CD1c-positive myeloid dendritic cell (primary cell): ENCODE data around the gene AOX1.
"Not testable (repeated sequence)": the region's sequence is repeated elsewhere in the genome, so short reads cannot be mapped to it uniquely, and the experiment has no call there.

Experiments
- DNase-seq: peaks from one replicate; pipeline ENCODE4 v3.0.0-alpha.2; 2016; ENCODE audit errors: extremely low spot score

AOX1 gene

GRCh38 chr2:200700856-200701255, 115.0 kb downstream of the AOX1 start:
- no peak for DNase-seq

DNA sequence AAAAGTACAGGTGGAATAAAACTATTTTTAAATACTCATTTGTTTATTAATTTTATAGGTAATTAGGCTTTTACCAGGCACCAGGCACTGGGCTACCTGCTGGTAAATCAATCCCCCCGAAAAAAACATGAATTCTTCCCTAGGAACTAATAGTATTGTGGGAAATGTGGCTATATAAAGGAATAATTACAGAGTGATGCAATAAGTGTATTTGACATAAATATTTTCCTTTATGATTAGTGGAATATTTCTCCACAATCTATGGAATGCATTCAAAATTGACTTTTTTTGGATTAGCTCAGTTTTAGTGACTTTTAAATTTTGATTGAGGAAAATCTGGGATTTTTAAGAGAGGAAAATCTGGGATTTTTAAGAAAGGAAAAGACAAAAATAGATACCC, 116.2 kb downstream of the AOX1 start:
- DNase-seq: no peak

DNA sequence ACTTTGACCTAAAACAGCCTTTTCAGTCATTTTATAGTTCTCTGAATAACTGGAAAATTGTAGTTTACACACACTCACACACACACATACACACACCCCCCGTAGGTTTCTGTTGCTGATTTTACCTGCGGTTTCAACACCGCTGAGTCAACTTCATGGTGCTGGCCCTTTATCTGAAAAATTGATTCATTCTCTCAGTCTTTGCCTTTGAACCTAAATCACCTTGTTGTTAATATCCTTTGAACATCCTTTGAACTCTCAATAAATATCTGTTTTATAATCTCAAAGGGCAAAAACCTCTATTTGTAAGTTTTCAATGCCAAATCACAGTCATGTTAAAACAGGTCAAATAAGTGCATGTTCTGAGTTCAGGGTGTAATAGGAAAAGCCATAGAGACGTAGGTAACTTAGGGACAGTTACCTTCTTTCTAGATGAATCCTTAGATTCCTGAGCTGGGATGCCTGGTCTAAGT, 116.9 kb downstream of the AOX1 start:
- DNase-seq: no peak

- DNase-seq: peak; percentile 79
Observed at GRCh38 chr2:200703127-200703925, 117.5 kb downstream of the AOX1 start.

DNA sequence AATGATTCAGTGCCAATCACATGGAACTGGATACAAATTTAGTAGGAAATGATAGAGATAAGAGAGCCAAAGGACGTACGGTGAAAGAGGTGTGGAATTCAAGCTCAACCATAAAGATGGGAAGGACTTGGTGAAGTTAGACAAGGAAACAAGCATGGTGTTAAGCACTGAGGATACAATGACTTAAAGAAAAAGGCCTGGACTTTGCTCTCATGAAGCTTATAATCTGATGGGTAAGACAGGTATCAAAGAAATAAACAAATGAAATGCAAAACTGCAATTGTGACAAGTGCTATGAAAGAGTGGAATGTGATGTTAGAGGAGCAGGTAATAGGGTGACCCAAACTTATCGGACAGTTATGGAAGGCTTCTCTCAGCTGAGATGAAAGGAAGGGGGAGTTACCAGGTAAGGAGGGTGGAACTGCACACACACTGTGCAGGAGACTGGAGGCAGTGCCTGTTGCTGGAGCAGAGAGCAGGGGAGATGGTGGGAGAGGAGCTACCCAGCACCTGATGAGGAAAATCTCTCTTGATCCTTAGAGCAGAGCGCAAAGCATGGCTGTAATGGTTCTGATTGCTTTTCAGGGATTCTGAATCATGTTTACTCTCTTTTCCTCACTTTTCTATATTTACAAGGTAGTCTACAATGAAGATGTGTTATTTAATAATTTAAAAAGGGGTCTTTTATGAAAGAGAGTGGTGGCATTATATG, 118.3 kb downstream of the AOX1 start:
- DNase-seq: no peak

GRCh38 chr2:200705305-200706041, 119.7 kb downstream of the AOX1 start:
- DNase-seq: no peak

DNA sequence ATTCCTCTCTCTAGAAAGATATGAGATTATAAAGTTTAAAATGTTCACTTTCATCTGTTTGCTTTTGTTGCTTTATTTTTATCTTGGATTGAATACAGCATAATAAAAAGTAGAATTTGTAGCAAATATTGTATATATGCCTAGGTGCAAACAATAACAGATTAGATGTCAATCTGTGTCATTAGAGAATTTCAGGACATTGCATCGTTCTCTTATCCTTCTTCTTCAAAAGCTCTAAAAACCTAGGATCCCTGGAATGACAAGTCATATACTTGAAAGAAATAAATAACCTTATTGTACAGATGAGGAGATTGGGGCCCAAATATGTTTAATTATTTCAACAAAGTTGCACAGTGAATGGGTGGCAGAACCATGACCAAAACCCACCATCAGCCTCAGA, 123.1 kb downstream of the AOX1 start:
- DNase-seq: no peak

- peak; percentile 97 for DNase-seq
Observed at GRCh38 chr2:200713003-200713703, 127.3 kb downstream of the AOX1 start.

- no peak for DNase-seq
Observed at GRCh38 chr2:200713704-200714064, 127.9 kb downstream of the AOX1 start.

DNA sequence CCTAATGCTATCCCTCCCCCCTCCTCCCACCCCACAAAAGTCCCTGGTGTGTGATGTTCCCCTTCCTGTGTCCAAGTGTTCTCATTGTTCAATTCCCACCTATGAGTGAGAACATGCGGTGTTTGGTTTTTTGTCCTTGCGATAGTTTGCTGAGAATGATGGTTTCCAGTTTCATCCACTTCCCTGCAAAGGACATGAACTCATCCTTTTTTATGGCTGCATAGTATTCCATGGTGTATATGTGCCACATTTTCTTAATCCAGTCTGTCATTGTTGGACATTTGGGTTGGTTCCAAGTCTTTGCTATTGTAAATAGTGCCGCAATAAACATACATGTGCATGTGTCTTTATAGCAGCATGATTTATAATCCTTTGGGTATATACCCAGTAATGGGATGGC, 129.2 kb downstream of the AOX1 start:
- not testable (repeated sequence) for DNase-seq

GRCh38 chr2:200716386-200716785, 130.6 kb downstream of the AOX1 start:
- DNase-seq: no peak
